Neural crest cell (in vitro differentiated cells): Measurements from ENCODE around the gene ADK. TPM values are rescaled to one million over a fixed set of nuclear protein-coding genes. Genes with fewer than 3 reads are reported as not detected.

Source experiments
- DNase-seq: peaks from one replicate; pipeline ENCODE4 v3.0.0; 2021; ENCODE audit warnings: low read depth, mixed read lengths, low spot score
- H3K27ac Mint-ChIP-seq: one replicate; pipeline ENCODE4 v1.8.0; 2021; ENCODE audit warnings: mild to moderate bottlenecking, mixed read lengths; ENCODE audit not compliant: unreplicated experiment
- H3K27me3 Mint-ChIP-seq: 2 replicates; pipeline ENCODE4 v1.8.0; 2021; ENCODE audit warnings: low read depth, mild to moderate bottlenecking, mixed read lengths
- H3K36me3 Mint-ChIP-seq: 2 replicates; pipeline ENCODE4 v1.8.0; 2021; ENCODE audit warnings: low read depth, mild to moderate bottlenecking, mixed read lengths
- H3K4me1 Mint-ChIP-seq: 2 replicates; pipeline ENCODE4 v1.8.0; 2021; ENCODE audit warnings: mixed read lengths
- H3K4me3 Mint-ChIP-seq: one replicate; pipeline ENCODE4 v1.8.0; 2021; ENCODE audit warnings: mild to moderate bottlenecking, mixed read lengths
- H3K9me3 Mint-ChIP-seq: 2 replicates; pipeline ENCODE4 v1.8.0; 2021; ENCODE audit warnings: mixed read lengths
- CTCF ChIP-seq: fragments of 200-600 bp; sonication (generic); conservative IDR thresholded peaks from 2 replicates; pipeline ENCODE4 v1.5.0; 2021; ENCODE audit warnings: antibody characterized with exemption, mild to moderate bottlenecking
- total RNA-seq: library from RNA; stranded (reverse); gene quantifications from 2 replicates; pipeline ENCODE4 v1.2.1, GENCODE V29; 2021

The ADK gene
- total RNA-seq, 1 donor from 2014 or later = 35.6 TPM

GRCh38 chr10:74176380-74177139 is 25.5 kb downstream of the ADK start:
- no peaks in the 10 kb centered on the region for H3K27me3 Mint-ChIP-seq
- peak overlapping the region; percentile 98 for H3K27ac Mint-ChIP-seq
- no peaks in the 10 kb centered on the region for H3K9me3 Mint-ChIP-seq
- peak overlapping the region; percentile 97 for H3K4me3 Mint-ChIP-seq
- no peak for TF ChIP-seq CTCF
- peaks cover 13% of the 10 kb centered on the region for H3K4me1 Mint-ChIP-seq
- peak; percentile 82 for DNase-seq
- H3K36me3 Mint-ChIP-seq = no peaks in the 10 kb centered on the region

- no peaks in the 10 kb centered on the region for H3K9me3 Mint-ChIP-seq
- H3K4me1 Mint-ChIP-seq = peaks cover 13% of the 10 kb centered on the region
- no peak for TF ChIP-seq CTCF
- peak overlapping the region; percentile 98 for H3K27ac Mint-ChIP-seq
- DNase-seq = no peak
- no peaks in the 10 kb centered on the region for H3K27me3 Mint-ChIP-seq
- no peaks in the 10 kb centered on the region for H3K36me3 Mint-ChIP-seq
- peak overlapping the region; percentile 97 for H3K4me3 Mint-ChIP-seq
Measured at GRCh38 chr10:74177140-74177677, 26.2 kb downstream of the ADK start.

- H3K36me3 Mint-ChIP-seq = no peaks in the 10 kb centered on the region
Measured at GRCh38 chr10:74178042-74178791, 27.2 kb downstream of the ADK start.

GRCh38 chr10:74179111-74179710 is 28.2 kb downstream of the ADK start:
- no peaks in the 10 kb centered on the region for H3K27me3 Mint-ChIP-seq
- no peak for DNase-seq
- peak overlapping the region; percentile 58 for H3K4me3 Mint-ChIP-seq
- H3K36me3 Mint-ChIP-seq = no peaks in the 10 kb centered on the region
- no peak for TF ChIP-seq CTCF
- H3K9me3 Mint-ChIP-seq = no peaks in the 10 kb centered on the region
- H3K27ac Mint-ChIP-seq = no peak overlapping the region
- H3K4me1 Mint-ChIP-seq = peaks cover 13% of the 10 kb centered on the region

More at GRCh38 chr10:74178042-74178791, 27.2 kb downstream of the ADK start:
- Mint-ChIP-seq H3K27ac (no peak overlapping the region), H3K4me1 (peaks cover 13% of the 10 kb centered on the region), H3K27me3 (no peaks in the 10 kb centered on the region), H3K4me3 (peak overlapping the region; percentile 58), H3K9me3 (no peaks in the 10 kb centered on the region)
- TF ChIP-seq CTCF = no peak
- no peak for DNase-seq

- Mint-ChIP-seq H3K9me3 (no peaks in the 10 kb centered on the region), H3K4me3 (no peak overlapping the region), H3K27me3 (no peaks in the 10 kb centered on the region), H3K27ac (no peak overlapping the region), H3K4me1 (peaks cover 17% of the 10 kb centered on the region), H3K36me3 (no peaks in the 10 kb centered on the region)
- no peak for DNase-seq
- no peak for TF ChIP-seq CTCF
Measured at GRCh38 chr10:74186678-74187077, 35.7 kb downstream of the ADK start.
